Naive B cell (primary cell): ENCODE results near the gene CTIF. TPM values are rescaled to one million over a fixed set of nuclear protein-coding genes. Genes with fewer than 3 reads are reported as not detected.

Experiments
- ATAC-seq, 2 donors: fragments of 150-1000 bp; cut with Tn5 transposase; 2 replicates each; pipeline ENCODE4 v1.10.0; 2021; ENCODE audit warnings: low read depth in 2 of 2, mild to moderate bottlenecking in 2 of 2, moderate library complexity in 2 of 2
- DNase-seq: peaks from one replicate; pipeline ENCODE4 v3.0.0; 2022
- H3K27ac Mint-ChIP-seq, 6 donors: one replicate each; pipeline ENCODE4 v1.8.0; 2020 to 2022; ENCODE audit warnings: mild to moderate bottlenecking in 6 of 6, mixed read lengths in 6 of 6, moderate library complexity in 5 of 6, inconsistent platforms in 2 of 6
- H3K27me3 Mint-ChIP-seq, 3 donors: one replicate each; pipeline ENCODE4 v1.8.0; 2021 to 2022; ENCODE audit warnings: mixed read lengths in 3 of 3, mild to moderate bottlenecking in 1 of 3
- H3K36me3 Mint-ChIP-seq, 2 donors: one replicate each; pipeline ENCODE4 v1.8.0; 2020 to 2022; ENCODE audit warnings: mixed read lengths in 2 of 2, inconsistent platforms in 1 of 2, mild to moderate bottlenecking in 1 of 2
- H3K4me1 Mint-ChIP-seq, 3 donors: one replicate each; pipeline ENCODE4 v1.8.0; 2020 to 2022; ENCODE audit warnings: mixed read lengths in 3 of 3, inconsistent platforms in 1 of 3, mild to moderate bottlenecking in 1 of 3, moderate library complexity in 1 of 3
- H3K4me3 Mint-ChIP-seq, 8 donors: one replicate each; pipeline ENCODE4 v1.8.0; 2020 to 2022; ENCODE audit warnings: mild to moderate bottlenecking in 8 of 8, mixed read lengths in 8 of 8, moderate library complexity in 8 of 8, inconsistent platforms in 2 of 8
- H3K9me3 Mint-ChIP-seq, 7 donors: one replicate each; pipeline ENCODE4 v1.8.0; 2020 to 2022; ENCODE audit warnings: mixed read lengths in 7 of 7, mild to moderate bottlenecking in 5 of 7, inconsistent platforms in 2 of 7, moderate library complexity in 1 of 7
- polyA plus RNA-seq, 6 donors: library from polyadenylated mRNA; unstranded; fragments of 300-500 nt; fragmentation: Illumina TruSeq; gene quantifications; one replicate each; pipeline ENCODE4 v1.2.3, GENCODE V29; 2021; ENCODE audit warnings: low read depth in 6 of 6

Gene CTIF
- polyA plus RNA-seq, 6 donors from 2014 or later, result 0.29 to 1.1 (median 0.66) TPM; not detected in 2

- no peak for ATAC-seq
- Mint-ChIP-seq H3K9me3 (peaks cover 0 to 10% (median 3%) of the 10 kb centered on the region in 7 donors), H3K4me3 (no peak overlapping the region), H3K27ac (no peak overlapping the region), H3K4me1 (peaks cover 3 to 6% (median 5%) of the 10 kb centered on the region in 3 donors), H3K36me3 (peaks cover 4 to 11% of the 10 kb centered on the region in 2 donors), H3K27me3 (peaks cover 4 to 24% (median 19%) of the 10 kb centered on the region in 3 donors)
- DNase-seq, result no peak
These were observed 235.0 kb downstream of the CTIF start for GRCh38 chr18:48773821-48774220.

GRCh38 chr18:48774941-48775340, 236.1 kb downstream of the CTIF start:
- H3K27ac Mint-ChIP-seq, result peak overlapping the region in 1 of 6 donors; percentile 14
- H3K27me3 Mint-ChIP-seq, result peaks cover 4 to 24% (median 19%) of the 10 kb centered on the region in 3 donors
- ATAC-seq (no peak), DNase-seq (no peak)
- peaks cover 3 to 11% (median 7%) of the 10 kb centered on the region in 3 donors for H3K4me1 Mint-ChIP-seq
- H3K36me3 Mint-ChIP-seq, result peaks cover 0 to 11% of the 10 kb centered on the region in 2 donors
- no peak overlapping the region for H3K4me3 Mint-ChIP-seq
- peaks cover 0 to 10% (median 3%) of the 10 kb centered on the region in 7 donors for H3K9me3 Mint-ChIP-seq

- peaks cover 0 to 11% of the 10 kb centered on the region in 2 donors for H3K36me3 Mint-ChIP-seq
- peaks cover 4 to 24% (median 19%) of the 10 kb centered on the region in 3 donors for H3K27me3 Mint-ChIP-seq
- no peak for DNase-seq
- H3K4me1 Mint-ChIP-seq, result peaks cover 3 to 15% (median 13%) of the 10 kb centered on the region in 3 donors
- H3K4me3 Mint-ChIP-seq, result no peak overlapping the region
- peaks cover 0 to 10% (median 3%) of the 10 kb centered on the region in 7 donors for H3K9me3 Mint-ChIP-seq
- ATAC-seq, result no peak
- peak overlapping the region in 1 of 6 donors; percentile 14 for H3K27ac Mint-ChIP-seq
These were observed 236.7 kb downstream of the CTIF start for GRCh38 chr18:48775372-48776155.

GRCh38 chr18:48776156-48776555, 237.3 kb downstream of the CTIF start:
- Mint-ChIP-seq H3K27ac (no peak overlapping the region), H3K4me3 (no peak overlapping the region)

GRCh38 chr18:48776641-48777025, 237.8 kb downstream of the CTIF start:
- H3K4me3 Mint-ChIP-seq, result no peak overlapping the region
- H3K27me3 Mint-ChIP-seq, result peaks cover 4 to 16% (median 13%) of the 10 kb centered on the region in 3 donors
- H3K4me1 Mint-ChIP-seq, result peaks cover 13 to 25% (median 24%) of the 10 kb centered on the region in 3 donors
- peaks cover 0 to 10% (median 3%) of the 10 kb centered on the region in 7 donors for H3K9me3 Mint-ChIP-seq
- H3K36me3 Mint-ChIP-seq, result peaks cover 0 to 11% of the 10 kb centered on the region in 2 donors
- no peak for ATAC-seq
- peak overlapping the region in 1 of 6 donors; percentile 38 for H3K27ac Mint-ChIP-seq
- no peak for DNase-seq

More at GRCh38 chr18:48776156-48776555, 237.3 kb downstream of the CTIF start:
- Mint-ChIP-seq H3K4me1 (peaks cover 9 to 21% (median 19%) of the 10 kb centered on the region in 3 donors), H3K36me3 (peaks cover 0 to 11% of the 10 kb centered on the region in 2 donors), H3K9me3 (peaks cover 0 to 10% (median 3%) of the 10 kb centered on the region in 7 donors), H3K27me3 (peaks cover 4 to 18% (median 15%) of the 10 kb centered on the region in 3 donors)
- DNase-seq (no peak), ATAC-seq (no peak)

- H3K4me3 Mint-ChIP-seq, result no peak overlapping the region
- H3K4me1 Mint-ChIP-seq, result peaks cover 16 to 31% (median 29%) of the 10 kb centered on the region in 3 donors
These were observed 238.4 kb downstream of the CTIF start for GRCh38 chr18:48777026-48777743.

GRCh38 chr18:48777744-48778116, 238.9 kb downstream of the CTIF start:
- no peak for ATAC-seq
- H3K27ac Mint-ChIP-seq, result peak overlapping the region in 1 of 6 donors; percentile 49

More at GRCh38 chr18:48777026-48777743, 238.4 kb downstream of the CTIF start:
- DNase-seq, result peak; percentile 48
- Mint-ChIP-seq H3K27me3 (peaks cover 4 to 12% (median 7%) of the 10 kb centered on the region in 3 donors), H3K36me3 (peaks cover 0 to 8% of the 10 kb centered on the region in 2 donors), H3K27ac (peak overlapping the region in 1 of 6 donors; percentile 49), H3K9me3 (peaks cover 0 to 8% (median 2%) of the 10 kb centered on the region in 7 donors)
- ATAC-seq, result peak; percentile 57 to 68

GRCh38 chr18:48778344-48779011, 239.6 kb downstream of the CTIF start:
- Mint-ChIP-seq H3K9me3 (no peaks in the 10 kb centered on the region), H3K4me3 (no peak overlapping the region), H3K36me3 (no peaks in the 10 kb centered on the region), H3K27ac (no peak overlapping the region), H3K4me1 (peaks cover 16 to 43% (median 41%) of the 10 kb centered on the region in 3 donors), H3K27me3 (peaks cover 0 to 6% (median 0%) of the 10 kb centered on the region in 3 donors)
- no peak for DNase-seq
- no peak for ATAC-seq

More at GRCh38 chr18:48777744-48778116, 238.9 kb downstream of the CTIF start:
- Mint-ChIP-seq H3K9me3 (peaks cover 0 to 2% (median 0%) of the 10 kb centered on the region in 7 donors), H3K4me3 (no peak overlapping the region), H3K27me3 (peaks cover 0 to 6% (median 2%) of the 10 kb centered on the region in 3 donors), H3K36me3 (peaks cover 0 to 2% of the 10 kb centered on the region in 2 donors), H3K4me1 (peaks cover 16 to 36% (median 33%) of the 10 kb centered on the region in 3 donors)
- no peak for DNase-seq

GRCh38 chr18:48779462-48779861, 240.6 kb downstream of the CTIF start:
- no peaks in the 10 kb centered on the region for H3K36me3 Mint-ChIP-seq
- H3K4me3 Mint-ChIP-seq, result peak overlapping the region in 1 of 8 donors; percentile 6
- no peak for DNase-seq
- ATAC-seq, result no peak
- no peak overlapping the region for H3K27ac Mint-ChIP-seq
- H3K9me3 Mint-ChIP-seq, result no peaks in the 10 kb centered on the region
- peaks cover 0 to 6% (median 0%) of the 10 kb centered on the region in 3 donors for H3K27me3 Mint-ChIP-seq
- peaks cover 25 to 53% (median 51%) of the 10 kb centered on the region in 3 donors for H3K4me1 Mint-ChIP-seq

GRCh38 chr18:48780201-48780912, 241.5 kb downstream of the CTIF start:
- Mint-ChIP-seq H3K27me3 (peaks cover 0 to 5% (median 0%) of the 10 kb centered on the region in 3 donors), H3K4me3 (peak overlapping the region in 3 of 8 donors; percentile 40 to 82 (median 44)), H3K4me1 (peaks cover 34 to 62% (median 60%) of the 10 kb centered on the region in 3 donors), H3K9me3 (no peaks in the 10 kb centered on the region), H3K27ac (peak overlapping the region in 1 of 6 donors; percentile 62), H3K36me3 (no peaks in the 10 kb centered on the region)
- ATAC-seq (no peak), DNase-seq (no peak)

GRCh38 chr18:48780913-48781162, 242.0 kb downstream of the CTIF start:
- H3K36me3 Mint-ChIP-seq, result no peaks in the 10 kb centered on the region
- H3K9me3 Mint-ChIP-seq, result no peaks in the 10 kb centered on the region
- no peak for ATAC-seq
- peak overlapping the region in 2 of 8 donors; percentile 40 to 82 for H3K4me3 Mint-ChIP-seq
- H3K4me1 Mint-ChIP-seq, result peaks cover 31 to 66% (median 62%) of the 10 kb centered on the region in 3 donors
- H3K27me3 Mint-ChIP-seq, result peaks cover 0 to under 1% (median 0%) of the 10 kb centered on the region in 3 donors
- no peak for DNase-seq
- peak overlapping the region in 2 of 6 donors; percentile 51 to 62 for H3K27ac Mint-ChIP-seq

GRCh38 chr18:48781163-48781987, 242.5 kb downstream of the CTIF start:
- H3K4me1 Mint-ChIP-seq, result peaks cover 33 to 72% (median 67%) of the 10 kb centered on the region in 3 donors
- H3K27ac Mint-ChIP-seq, result peak overlapping the region in 3 of 6 donors; percentile 8 to 51 (median 40)
- DNase-seq (peak; percentile 54), ATAC-seq (peak; percentile 33 to 43)
- H3K4me3 Mint-ChIP-seq, result peak overlapping the region in 7 of 8 donors; percentile 15 to 82 (median 43)
- no peaks in the 10 kb centered on the region for H3K9me3 Mint-ChIP-seq
- H3K27me3 Mint-ChIP-seq, result no peaks in the 10 kb centered on the region
- no peaks in the 10 kb centered on the region for H3K36me3 Mint-ChIP-seq
